OCI-LY1 (cell line): ENCODE results near the gene ZRANB2.

Experiments
- CTCF ChIP-seq: fragments of 200-600 bp; sonication (generic), shearing (Covaris generic); IDR thresholded peaks from 2 replicates; pipeline ENCODE4 v1.5.1; 2017; ENCODE audit warnings: mild to moderate bottlenecking, antibody characterized with exemption, low read length, moderate library complexity, mixed read lengths
- EZH2 ChIP-seq: fragments of 200-600 bp; sonication (generic), shearing (Covaris generic); IDR thresholded peaks from 2 replicates; pipeline ENCODE4 v1.8.0; 2017; ENCODE audit warnings: borderline replicate concordance, mixed run types, mild to moderate bottlenecking, antibody characterized with exemption, low read length, moderate library complexity, mixed read lengths

- TF ChIP-seq EZH2 (no peak), CTCF (no peak)
These were observed 26.0 kb downstream of the ZRANB2 start for GRCh38 chr1:71054791-71055190.
